Sigmoid colon (tissue), 7 donors: ENCODE measurements around the gene PNKD. TPM values are rescaled to one million over a fixed set of nuclear protein-coding genes. Genes with fewer than 3 reads are reported as not detected.
"Not testable (repeated sequence)": the region's sequence is repeated elsewhere in the genome, so short reads cannot be mapped to it uniquely, and the experiment has no call there.

Experiments used
- DNase-seq: peaks from one replicate; pipeline ENCODE4 v3.0.0-alpha.2; 2019
- H3K27ac ChIP-seq, 4 donors: fragments of 200-600 bp; sonication (generic); one replicate each; pipeline ENCODE4 v1.5.1; 2016 to 2019; ENCODE audit warnings: mild to moderate bottlenecking in 1 of 4
- H3K27me3 ChIP-seq, 3 donors: fragments of 200-600 bp; sonication (generic); one replicate each; pipeline ENCODE4 v1.5.1; 2019; ENCODE audit warnings: mild to moderate bottlenecking in 1 of 3
- H3K36me3 ChIP-seq, 4 donors: fragments of 200-600 bp; sonication (generic); one replicate each; pipeline ENCODE4 v1.5.1; 2016 to 2019
- H3K4me1 ChIP-seq, 4 donors: fragments of 200-600 bp; sonication (generic); one replicate each; pipeline ENCODE4 v1.5.1; 2017 to 2019
- H3K4me3 ChIP-seq, 4 donors: fragments of 200-600 bp; sonication (generic); one replicate each; pipeline ENCODE4 v1.5.1; 2017 to 2019; ENCODE audit warnings: mild to moderate bottlenecking in 2 of 4, moderate library complexity in 1 of 4
- H3K9me3 ChIP-seq, 4 donors: fragments of 200-600 bp in 3 of 4; sonication (generic) in 3 of 4; one replicate each; pipeline versions ENCODE4 v1.5.1 to v1.6.1; 2013 to 2019
- CTCF ChIP-seq, 4 experiments: fragments of 450-650 bp in 3 of 4; fragments of 200-600 bp in 1 of 4; IDR thresholded peaks; one replicate each; pipeline ENCODE4 v1.5.1; 2016 to 2019; ENCODE audit warnings: antibody characterized with exemption in 4 of 4, mild to moderate bottlenecking in 3 of 4, moderate library complexity in 2 of 4
- EP300 ChIP-seq, 4 donors: sonication (generic); formaldehyde crosslinking; IDR thresholded peaks; one replicate each; pipeline ENCODE4 v1.6.1; 2017; ENCODE audit warnings: antibody characterized with exemption in 4 of 4
- POLR2A ChIP-seq, 2 donors: fragments of 450-650 bp; IDR thresholded peaks; one replicate each; pipeline ENCODE4 v1.6.1; 2016; ENCODE audit warnings: antibody characterized with exemption in 2 of 2, mild to moderate bottlenecking in 2 of 2, moderate library complexity in 2 of 2
- POLR2AphosphoS5 ChIP-seq, 4 donors: sonication (generic); formaldehyde crosslinking; IDR thresholded peaks; one replicate each; pipeline ENCODE4 v1.6.1; 2017; ENCODE audit warnings: antibody characterized with exemption in 4 of 4
- WGBS, 2 donors: extraction: QIAGEN DNeasy Blood & Tissue Kit; methylation state at CpG; one replicate each; pipeline ENCODE4 v1.1.7; 2013; 5-methylcytosine and 5-hydroxymethylcytosine counted together
- intact Hi-C: fragments of 100-400 bp; cut with DNase I; formaldehyde crosslinking; loops from one replicate; pipeline ENCODE4 v1.15.1; 2023
- polyA plus RNA-seq, 3 donors: library from polyadenylated mRNA; stranded (reverse); fragments of 200-250 nt; gene quantifications; one replicate each; pipeline ENCODE4 v1.2.3, GENCODE V29; 2013
- total RNA-seq, 4 donors: library from RNA; depleted of rRNA; stranded (reverse); fragments of >200 nt; gene quantifications; one replicate each; pipeline ENCODE4 v1.1.0, GENCODE V29; 2016
- donor health status: healthy with polysubstance abuse.
- donor health status: Bipolar disorder and iron deficiency.
- donor health status: healthy.

The PNKD gene
- total and polyA plus RNA-seq, 7 donors = 46.8 to 199 (median 95.1) TPM

GRCh38 chr2:218305383-218305782 lies 35.1 kb downstream of the PNKD start:
- 83 to 85% methylated on average over 5 of the region's 5 CpGs for WGBS, 2 donors
- intact Hi-C loops = no loop called here
- TF ChIP-seq CTCF (IDR thresholded peaks at IDR 0.05) (no peak), POLR2A (IDR thresholded peaks at IDR 0.05) (no peak), POLR2AphosphoS5 (IDR thresholded peaks at IDR 0.05) (no peak), EP300 (IDR thresholded peaks at IDR 0.05) (no peak)
- Histone ChIP-seq H3K27ac (no peak overlapping the region), H3K4me1 (no peaks in the 10 kb centered on the region), H3K4me3 (no peak overlapping the region), H3K36me3 (no peaks in the 10 kb centered on the region), H3K9me3 (no peaks in the 10 kb centered on the region), H3K27me3 (no peaks in the 10 kb centered on the region)
- no peak for DNase-seq

GRCh38 chr2:218306184-218306920 lies 36.0 kb downstream of the PNKD start:
- H3K4me1 ChIP-seq = no peaks in the 10 kb centered on the region
- no peaks in the 10 kb centered on the region for H3K9me3 ChIP-seq
- H3K36me3 ChIP-seq = no peaks in the 10 kb centered on the region
- no peak overlapping the region for H3K4me3 ChIP-seq
- no peaks in the 10 kb centered on the region for H3K27me3 ChIP-seq
- no peak overlapping the region for H3K27ac ChIP-seq
- intact Hi-C loops = no loop called here
- 84 to 87% methylated on average over 9 of the region's 9 CpGs for WGBS, 2 donors
- DNase-seq = no peak
- TF ChIP-seq POLR2A (IDR thresholded peaks at IDR 0.05) (no peak), EP300 (IDR thresholded peaks at IDR 0.05) (no peak), CTCF (IDR thresholded peaks at IDR 0.05) (no peak), POLR2AphosphoS5 (IDR thresholded peaks at IDR 0.05) (no peak)

- WGBS, 2 donors = 95% methylated on average over 6 of the region's 6 CpGs
- TF ChIP-seq POLR2A (IDR thresholded peaks at IDR 0.05) (no peak), POLR2AphosphoS5 (IDR thresholded peaks at IDR 0.05) (no peak), CTCF (IDR thresholded peaks at IDR 0.05) (no peak), EP300 (IDR thresholded peaks at IDR 0.05) (no peak)
- H3K4me3 ChIP-seq = no peak overlapping the region
- no peak for DNase-seq
- no peak overlapping the region for H3K27ac ChIP-seq
- H3K27me3 ChIP-seq = no peaks in the 10 kb centered on the region
- intact Hi-C loops = no loop called here
- no peaks in the 10 kb centered on the region for H3K9me3 ChIP-seq
- no peaks in the 10 kb centered on the region for H3K36me3 ChIP-seq
- no peaks in the 10 kb centered on the region for H3K4me1 ChIP-seq
Observed at GRCh38 chr2:218307415-218308090, 37.2 kb downstream of the PNKD start.

GRCh38 chr2:218310853-218311540 lies 40.7 kb downstream of the PNKD start:
- Histone ChIP-seq H3K9me3 (no peaks in the 10 kb centered on the region), H3K27me3 (no peaks in the 10 kb centered on the region), H3K27ac (no peak overlapping the region), H3K4me3 (no peak overlapping the region), H3K36me3 (no peaks in the 10 kb centered on the region), H3K4me1 (no peaks in the 10 kb centered on the region)
- intact Hi-C loops = no loop called here
- 33 to 75% methylated on average over 11 of the region's 11 CpGs for WGBS, 2 donors
- no peak for DNase-seq
- TF ChIP-seq POLR2A (IDR thresholded peaks at IDR 0.05) (no peak), CTCF (IDR thresholded peaks at IDR 0.05) (no peak), POLR2AphosphoS5 (IDR thresholded peaks at IDR 0.05) (no peak), EP300 (IDR thresholded peaks at IDR 0.05) (no peak)

GRCh38 chr2:218311541-218312266 lies 41.4 kb downstream of the PNKD start:
- H3K4me1 ChIP-seq, H3K9me3 ChIP-seq: not testable (repeated sequence)

More at GRCh38 chr2:218311541-218312266, 41.4 kb downstream of the PNKD start:
- H3K27me3 ChIP-seq, H3K27ac ChIP-seq, intact Hi-C loops, H3K36me3 ChIP-seq, H3K4me3 ChIP-seq, DNase-seq: not testable (repeated sequence)
- 14 to 72% methylated on average over 11 of the region's 11 CpGs for WGBS, 2 donors
